ENCODE measurements around the gene DDX6.
"Not testable (repeated sequence)": the region's sequence is repeated elsewhere in the genome, so short reads cannot be mapped to it uniquely, and the experiment has no call there.

DDX6 gene, protein sequence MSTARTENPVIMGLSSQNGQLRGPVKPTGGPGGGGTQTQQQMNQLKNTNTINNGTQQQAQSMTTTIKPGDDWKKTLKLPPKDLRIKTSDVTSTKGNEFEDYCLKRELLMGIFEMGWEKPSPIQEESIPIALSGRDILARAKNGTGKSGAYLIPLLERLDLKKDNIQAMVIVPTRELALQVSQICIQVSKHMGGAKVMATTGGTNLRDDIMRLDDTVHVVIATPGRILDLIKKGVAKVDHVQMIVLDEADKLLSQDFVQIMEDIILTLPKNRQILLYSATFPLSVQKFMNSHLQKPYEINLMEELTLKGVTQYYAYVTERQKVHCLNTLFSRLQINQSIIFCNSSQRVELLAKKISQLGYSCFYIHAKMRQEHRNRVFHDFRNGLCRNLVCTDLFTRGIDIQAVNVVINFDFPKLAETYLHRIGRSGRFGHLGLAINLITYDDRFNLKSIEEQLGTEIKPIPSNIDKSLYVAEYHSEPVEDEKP

DNA sequence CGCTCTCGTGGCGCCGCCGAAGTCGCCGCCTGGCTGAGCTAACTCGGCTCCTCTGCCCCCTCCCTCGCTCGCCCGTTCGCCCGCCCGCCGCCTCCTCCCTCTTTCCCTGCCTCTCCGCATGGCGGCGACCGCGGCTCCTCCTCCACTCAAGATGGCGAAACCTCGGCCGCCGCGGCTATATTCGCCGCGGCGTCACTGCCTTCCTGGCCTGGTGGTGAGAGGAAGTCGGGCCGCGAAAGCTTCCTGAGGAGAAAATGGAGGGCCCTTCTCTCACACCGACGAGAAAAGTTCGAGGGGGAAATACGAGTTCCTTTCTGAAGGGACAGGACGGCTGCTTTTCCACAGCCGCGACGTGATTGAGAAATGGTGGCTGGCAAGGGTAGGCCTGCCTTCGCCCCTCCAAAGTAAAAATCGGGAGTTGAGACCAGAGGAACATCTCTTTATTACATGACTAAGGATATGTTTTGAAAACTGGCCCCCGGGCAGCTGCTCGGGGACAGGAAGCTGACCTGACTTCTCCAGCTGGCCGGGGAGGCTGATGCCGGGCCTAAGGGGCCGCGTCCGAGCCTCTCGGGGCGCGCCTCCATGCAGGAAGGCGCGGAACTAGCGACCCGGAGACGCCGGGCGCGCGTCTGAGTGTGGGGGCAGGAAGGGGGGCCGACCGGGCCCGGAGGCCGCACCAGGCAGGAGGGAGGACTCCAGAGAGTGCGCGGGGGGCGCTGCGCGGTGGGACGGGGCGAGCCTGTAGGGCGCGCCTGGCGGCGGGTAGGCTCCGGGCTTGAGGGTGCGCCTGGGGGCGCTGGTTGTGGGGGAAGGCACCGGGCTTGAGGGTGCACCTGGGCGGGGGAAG lies at the start of gene DDX6:
DDX6 (minus strand) TSS at position 54 of the 850 bp plus-strand sequence. CDS start 4,913 bp downstream, outside the sequence.
- peak within 1 kb of the TSS; percentile 91 for H3K4me3 ChIP-seq (ENCODE audit: low read length)
- TF ChIP-seq ZNF274 (IDR thresholded peaks at IDR 0.05; ENCODE audit: low read depth, low read length), result no peak

DNA sequence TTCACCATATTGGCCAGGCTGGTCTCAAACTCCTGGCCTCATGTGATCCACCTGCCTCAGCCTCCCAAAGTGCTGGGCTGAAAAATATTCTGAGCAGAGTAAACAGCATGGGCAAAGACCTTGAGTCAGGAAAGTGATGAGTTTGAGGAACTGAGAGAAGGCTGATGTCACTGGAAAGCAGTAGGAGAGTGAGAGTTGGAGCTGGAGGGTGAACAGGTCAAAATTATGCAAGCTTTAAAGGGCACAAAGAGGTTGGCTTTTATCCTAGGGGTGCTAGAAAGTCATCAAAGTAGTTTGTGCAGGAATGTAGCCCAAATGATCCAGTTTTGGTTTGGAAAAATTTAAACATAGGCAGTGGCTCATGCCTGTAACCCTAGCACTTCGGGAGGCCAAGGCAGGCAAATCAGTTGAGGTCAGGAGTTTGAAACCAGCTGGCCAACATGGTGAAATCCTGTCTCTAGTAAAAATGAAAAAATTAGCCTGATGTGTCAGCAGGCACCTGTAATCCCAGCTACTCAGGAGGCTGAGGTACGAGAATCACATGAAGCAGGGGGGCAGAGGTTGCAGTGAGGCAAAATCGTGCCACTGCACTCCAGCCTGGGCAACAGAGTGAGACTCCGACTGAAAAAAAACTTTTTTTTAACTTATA lies 48.1 kb upstream of the DDX6 start:
- H3K4me3 ChIP-seq (ENCODE audit: low read length), result no peak overlapping the region
- TF ChIP-seq ZNF274 (IDR thresholded peaks at IDR 0.05; ENCODE audit: low read depth, low read length), result no peak

DNA sequence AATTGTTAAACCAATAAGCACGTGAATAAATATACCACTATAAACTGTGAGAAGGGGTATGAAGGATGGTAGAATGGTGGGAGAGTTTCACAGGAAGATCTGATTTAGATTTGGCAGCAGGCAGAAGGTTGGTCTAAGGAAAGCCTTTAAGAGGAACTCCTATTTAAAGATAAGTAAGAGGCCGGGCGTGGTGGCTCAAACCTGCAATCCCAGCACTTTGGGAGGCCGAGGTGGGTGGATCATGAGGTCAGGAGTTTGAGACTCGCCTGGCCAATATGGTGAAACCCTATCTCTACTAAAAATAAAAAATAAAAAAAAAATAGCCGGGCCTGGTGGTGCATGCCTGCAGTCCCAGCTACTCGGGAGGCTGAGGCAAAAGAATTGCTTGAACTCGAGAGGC lies 46.9 kb upstream of the DDX6 start:
- H3K4me3 ChIP-seq (ENCODE audit: low read length), result no peak overlapping the region
- TF ChIP-seq ZNF274 (IDR thresholded peaks at IDR 0.05; ENCODE audit: low read depth, low read length), result no peak

DNA sequence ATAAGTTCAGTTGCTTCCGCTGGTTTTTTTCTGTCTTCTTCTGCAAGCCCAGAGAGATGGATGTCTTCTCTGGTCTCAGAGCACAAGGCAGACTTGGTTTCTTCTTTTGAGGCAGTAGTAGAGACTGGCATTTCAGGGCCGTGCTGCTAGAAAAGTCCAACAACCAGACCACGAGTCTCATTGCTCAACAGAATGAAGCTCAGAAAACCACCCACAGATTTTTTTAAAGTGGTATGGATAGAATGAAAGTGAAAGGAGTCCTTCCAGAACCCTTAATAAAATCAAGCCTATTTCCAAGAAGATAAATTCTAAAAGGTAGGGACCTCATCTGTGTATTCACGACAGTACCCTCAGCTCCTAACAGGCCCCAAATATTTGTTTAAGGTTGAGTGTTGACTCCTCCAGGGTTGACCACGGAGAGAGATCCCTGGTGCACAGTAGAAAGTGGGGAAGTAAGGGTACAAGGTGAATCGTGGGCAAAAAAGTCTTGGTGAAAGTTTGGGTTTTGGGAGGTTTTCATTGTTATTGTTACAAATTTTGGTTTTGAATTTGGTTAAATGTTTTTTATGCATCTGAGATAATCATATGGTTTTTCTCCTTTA lies 43.6 kb upstream of the DDX6 start:
- no peak for TF ChIP-seq ZNF274 (IDR thresholded peaks at IDR 0.05; ENCODE audit: low read depth, low read length)
- H3K4me3 ChIP-seq (ENCODE audit: low read length), result no peak overlapping the region

DNA sequence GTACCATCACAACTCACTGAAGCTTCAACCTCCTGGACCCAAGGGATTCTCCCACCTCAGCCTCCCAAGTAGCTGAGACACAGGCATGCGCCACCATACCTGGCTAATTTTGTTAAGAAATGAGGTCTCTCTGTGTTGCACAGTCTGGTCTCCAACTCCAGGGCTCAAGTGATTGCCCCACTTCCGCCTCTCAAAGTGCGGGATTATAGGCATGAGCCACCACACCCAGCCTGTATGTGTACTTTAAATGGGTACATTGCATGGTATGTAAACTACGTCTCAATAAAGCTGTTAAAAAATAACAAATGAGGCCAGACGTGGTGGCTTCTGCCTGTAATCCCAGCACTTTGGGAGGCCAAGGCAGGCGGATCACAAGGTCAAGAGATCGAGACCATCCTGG lies 36.2 kb upstream of the DDX6 start:
- TF ChIP-seq ZNF274 (IDR thresholded peaks at IDR 0.05; ENCODE audit: low read depth, low read length), result no peak
- no peak overlapping the region for H3K4me3 ChIP-seq (ENCODE audit: low read length)

DNA sequence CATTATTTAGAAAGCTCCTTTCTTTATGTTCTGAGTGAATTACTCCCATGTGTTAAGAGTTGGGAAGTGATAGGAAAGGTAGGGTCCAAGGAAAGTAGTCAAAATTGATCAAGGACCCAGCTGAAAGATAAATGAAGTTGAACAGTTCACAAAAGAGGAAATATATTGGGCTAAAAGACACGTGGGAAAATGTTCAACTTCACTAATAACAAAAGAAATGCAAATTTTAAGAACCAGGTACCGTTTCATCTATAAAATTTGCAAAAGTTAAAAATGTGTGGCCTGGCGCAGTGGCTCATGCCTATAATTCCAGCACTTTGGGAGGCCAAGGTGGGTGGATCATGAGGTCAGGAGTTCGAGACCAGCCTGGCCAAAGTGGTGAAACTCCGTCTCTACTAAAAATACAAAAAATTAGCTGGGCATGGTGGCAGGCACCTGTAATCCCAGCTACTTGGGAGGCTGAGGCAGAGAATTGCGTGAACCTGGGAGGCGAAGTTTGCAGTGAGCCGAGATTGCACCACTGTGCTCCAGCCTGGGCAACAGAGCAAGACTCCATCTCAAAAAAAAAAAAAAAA lies 32.1 kb upstream of the DDX6 start:
- not testable (repeated sequence) for H3K4me3 ChIP-seq (ENCODE audit: low read length)

DNA sequence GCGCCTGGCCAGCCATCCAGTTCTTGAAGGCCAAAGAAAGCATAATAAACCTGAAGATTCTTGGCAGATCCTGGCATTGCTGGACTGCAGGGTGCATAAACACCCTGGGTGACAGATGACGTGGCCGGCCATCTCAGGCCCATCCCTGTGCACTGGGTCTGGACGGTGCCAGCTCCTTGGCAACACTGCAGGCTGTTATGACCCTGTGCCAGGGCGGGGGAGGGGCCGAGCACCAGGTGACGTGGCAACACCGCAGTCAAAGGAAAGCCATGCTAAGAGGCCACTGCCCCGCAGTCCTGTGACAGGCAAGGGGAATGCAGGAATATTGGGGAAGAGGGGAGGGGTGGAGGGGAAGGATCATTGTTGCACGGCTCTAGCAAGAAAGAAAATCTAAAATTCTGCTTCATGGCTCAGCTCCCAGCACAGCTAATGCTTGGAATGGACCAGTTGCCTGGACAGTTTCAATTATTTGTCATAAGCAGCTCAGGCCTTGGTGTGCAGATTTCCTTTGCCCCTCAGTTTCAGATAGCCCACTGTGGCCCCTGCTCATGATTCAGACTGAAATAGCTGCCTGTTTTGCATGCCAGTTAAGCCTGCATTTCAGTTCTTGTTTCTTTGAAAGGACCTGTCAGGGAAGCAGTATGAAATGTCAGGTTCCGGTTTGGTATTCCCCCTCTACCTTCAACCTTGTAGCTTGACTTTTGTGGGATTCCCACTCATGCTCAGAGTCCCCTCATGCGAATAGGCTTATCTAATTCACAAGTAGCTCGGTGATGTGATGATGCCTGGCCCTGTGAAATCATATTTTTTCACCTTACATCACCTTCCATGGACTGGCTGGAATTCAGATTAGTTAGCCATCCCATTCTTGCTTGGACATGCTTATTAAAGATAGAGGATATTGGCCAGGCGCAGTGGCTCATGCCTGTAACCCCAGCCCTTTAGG lies 29.7 kb upstream of the DDX6 start:
- peak overlapping the region; percentile 3; the same call in 1 of the 2 replicates for H3K4me3 ChIP-seq (ENCODE audit: low read length)

DNA sequence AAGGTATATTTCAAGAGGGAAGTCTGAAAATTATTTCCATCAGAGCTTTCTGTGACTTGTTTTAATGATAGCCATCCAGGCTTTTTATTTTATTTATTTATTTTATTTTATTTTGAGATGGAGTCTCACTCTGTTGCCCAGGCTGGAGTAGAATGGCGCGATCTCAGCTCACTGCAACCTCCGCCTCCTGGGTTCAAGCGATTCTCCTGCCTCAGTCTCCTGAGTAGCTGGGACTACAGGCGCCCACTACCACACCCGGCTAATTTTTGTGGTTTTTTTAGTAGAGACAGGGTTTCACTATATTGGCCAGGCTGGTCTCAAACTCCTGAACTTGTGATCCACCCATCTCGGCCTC lies 29.0 kb upstream of the DDX6 start:
- not testable (repeated sequence) for H3K4me3 ChIP-seq (ENCODE audit: low read length)

More for the DNA sequence above, 29.7 kb upstream of the DDX6 start:
- TF ChIP-seq ZNF274 (IDR thresholded peaks at IDR 0.05; ENCODE audit: low read depth, low read length), result no peak

DNA sequence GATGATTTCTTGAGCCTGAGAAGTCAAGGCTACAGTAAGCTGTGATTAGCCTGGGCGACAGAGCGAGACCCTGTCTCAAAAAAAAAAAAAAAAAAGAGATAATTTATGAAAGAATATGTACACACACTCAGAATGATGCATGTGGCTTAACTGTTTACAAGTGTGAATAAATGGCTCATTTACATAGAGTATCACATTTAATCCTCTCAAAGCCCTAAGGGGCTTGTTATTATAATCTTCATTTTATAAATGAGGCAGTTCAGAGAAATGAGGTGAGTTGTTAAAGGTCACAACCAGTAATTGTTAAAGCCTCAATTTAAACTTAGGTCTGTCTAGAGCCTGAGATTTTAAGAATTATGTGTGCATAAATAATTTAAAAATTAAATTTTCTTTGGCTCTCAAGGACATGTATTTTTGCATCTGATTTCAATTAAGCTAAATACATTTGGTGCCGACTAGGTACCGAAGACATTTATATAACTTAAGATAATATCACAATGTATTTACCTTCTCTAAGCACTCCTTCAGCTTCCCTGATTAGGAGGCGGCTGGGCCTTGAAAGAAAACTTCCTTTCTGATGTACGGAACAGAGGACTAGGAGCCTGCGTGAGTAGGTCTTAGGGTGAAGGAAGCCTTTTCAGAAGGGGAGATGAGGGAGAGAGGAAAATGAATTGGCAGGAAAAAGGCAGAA lies 28.5 kb upstream of the DDX6 start:
- no peak overlapping the region for H3K4me3 ChIP-seq (ENCODE audit: low read length)
- no peak for TF ChIP-seq ZNF274 (IDR thresholded peaks at IDR 0.05; ENCODE audit: low read depth, low read length)

DNA sequence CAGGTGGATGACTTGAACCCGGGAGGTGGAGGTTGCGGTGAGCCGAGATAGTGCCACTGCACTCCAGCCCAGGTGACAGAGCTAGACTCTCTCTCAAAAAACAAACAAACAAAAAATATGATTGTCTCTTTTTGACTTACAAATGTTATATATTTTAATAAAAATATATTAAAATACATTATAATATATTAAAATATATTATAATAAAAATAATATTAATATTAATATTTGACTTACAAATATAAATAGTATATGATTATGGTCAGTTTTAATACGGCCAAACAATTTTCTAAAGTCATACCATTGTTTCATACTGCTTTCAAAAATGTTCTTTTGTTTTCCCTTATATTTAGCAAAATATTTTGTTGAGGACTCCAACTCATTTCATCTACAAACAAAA lies 27.2 kb upstream of the DDX6 start:
- no peak for TF ChIP-seq ZNF274 (IDR thresholded peaks at IDR 0.05; ENCODE audit: low read depth, low read length)
- no peak overlapping the region for H3K4me3 ChIP-seq (ENCODE audit: low read length)

DNA sequence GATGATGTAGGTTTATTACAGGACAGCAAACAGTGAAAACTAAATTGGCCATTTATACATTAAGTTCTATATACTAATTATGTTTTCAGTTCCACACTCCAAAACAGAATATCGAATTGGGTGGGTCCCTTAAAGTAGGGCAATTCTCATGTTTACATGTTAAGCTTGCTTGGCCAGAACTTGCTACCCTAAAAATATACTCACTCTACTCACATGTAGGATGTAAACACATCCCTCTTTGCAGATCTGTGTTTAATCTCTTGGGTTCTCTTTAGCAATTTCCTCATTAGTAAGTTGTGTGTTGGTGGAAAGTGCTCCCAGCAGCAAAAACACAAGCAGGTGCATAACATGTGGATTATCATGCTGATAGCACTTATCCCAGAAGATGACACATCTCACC lies 22.6 kb upstream of the DDX6 start:
- no peak for TF ChIP-seq ZNF274 (IDR thresholded peaks at IDR 0.05; ENCODE audit: low read depth, low read length)
- no peak overlapping the region for H3K4me3 ChIP-seq (ENCODE audit: low read length)

DNA sequence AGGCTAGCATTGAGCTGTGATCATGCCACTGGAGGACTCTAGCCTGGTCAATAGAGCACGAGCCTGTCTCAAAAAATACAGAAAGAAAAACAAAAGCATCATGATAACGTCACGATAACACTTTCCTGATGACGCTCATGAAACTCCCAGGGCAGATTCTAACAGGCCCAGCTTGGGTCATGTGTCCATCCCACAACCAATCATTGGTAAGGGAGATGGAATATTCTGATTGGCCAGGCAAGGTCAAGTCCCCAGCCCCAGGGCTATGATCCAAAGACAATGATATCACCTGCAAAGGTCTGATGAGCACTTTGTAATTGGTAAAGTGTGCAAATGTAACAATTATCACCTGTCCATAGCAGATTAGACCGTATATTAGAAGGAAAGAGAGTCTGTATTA lies 21.5 kb upstream of the DDX6 start:
- no peak overlapping the region for H3K4me3 ChIP-seq (ENCODE audit: low read length)
- no peak for TF ChIP-seq ZNF274 (IDR thresholded peaks at IDR 0.05; ENCODE audit: low read depth, low read length)
